Daoy (cell line): ENCODE measurements around the gene ZBP1. TPM values are rescaled to one million over a fixed set of nuclear protein-coding genes. Genes with fewer than 3 reads are reported as not detected.

Source experiments
- DNase-seq: peaks from one replicate; pipeline ENCODE4 v3.0.0-alpha.2; 2015; ENCODE audit warnings: low read depth
- total RNA-seq: library from RNA; depleted of rRNA; stranded (reverse); fragments of >200 nt; shearing (Covaris generic); gene quantifications from 2 replicates; pipeline ENCODE4 v1.2.3, GENCODE V29; 2014; rRNA removed

The ZBP1 gene
- total RNA-seq, 1 experiment from 2014 or later: 0.11 TPM

DNA sequence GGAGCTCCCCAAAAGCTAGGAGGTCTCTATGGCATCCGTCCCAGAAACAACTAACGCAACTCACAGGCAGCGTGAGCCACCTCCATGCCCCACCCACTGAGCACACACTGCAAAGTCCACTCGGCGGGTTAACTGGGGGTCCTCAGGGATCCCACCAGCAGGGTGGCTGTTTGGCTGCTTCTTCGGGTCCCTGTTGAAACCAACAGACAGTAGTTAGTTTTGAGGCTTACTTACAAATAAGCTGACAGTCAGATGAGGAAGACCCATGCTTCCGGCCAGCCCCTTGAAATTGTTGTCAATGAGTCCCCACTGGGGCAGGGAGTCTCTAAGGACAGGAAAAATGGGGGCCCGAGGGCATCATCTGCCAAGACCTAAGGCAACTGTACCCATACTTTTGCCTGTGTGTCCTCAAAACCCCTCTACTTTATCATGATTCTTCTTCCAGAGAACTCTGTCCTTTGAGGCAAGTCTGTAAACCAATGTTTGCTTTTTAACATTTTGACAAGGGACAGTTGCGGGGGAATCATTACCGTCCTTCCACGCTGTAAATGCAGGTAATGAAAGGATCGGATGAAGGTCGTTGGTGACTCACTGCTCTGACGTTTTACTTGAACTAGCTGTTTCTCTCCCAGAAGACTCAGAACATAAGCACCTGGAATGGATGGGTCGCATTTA is 61.5 kb downstream of the ZBP1 start:
- peak; percentile 16 for DNase-seq

DNA sequence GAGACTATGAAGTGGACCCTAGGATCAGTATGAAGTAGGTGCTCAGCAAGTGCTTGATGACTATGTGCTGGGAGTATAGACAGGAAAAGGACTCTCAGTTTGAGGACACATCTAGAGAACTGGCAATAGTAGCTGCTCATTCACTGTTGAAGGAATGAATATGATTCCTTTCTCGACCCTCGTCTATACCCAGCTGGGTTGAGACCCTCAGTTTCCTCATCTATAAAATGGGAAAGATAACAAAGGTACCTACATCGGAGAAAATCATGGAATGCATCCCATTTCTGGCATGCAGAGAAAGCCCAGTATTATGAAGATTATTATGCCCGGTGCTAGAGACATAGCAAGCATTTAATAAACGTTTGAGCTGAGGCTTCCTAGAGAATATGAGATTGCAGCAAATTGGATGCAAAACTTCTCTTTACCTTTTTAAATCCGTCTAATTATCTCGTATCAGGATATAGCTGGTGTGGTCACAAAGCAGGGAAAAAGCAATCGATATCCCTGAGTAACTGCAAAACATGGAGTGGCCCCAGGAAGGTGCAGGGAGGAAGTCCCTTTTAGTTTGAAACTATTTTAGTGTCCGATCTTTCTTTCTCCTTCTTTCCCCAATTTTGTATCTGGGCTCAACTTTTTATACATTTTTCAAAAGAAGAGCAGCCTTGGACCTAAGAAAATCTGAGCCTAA is 62.2 kb downstream of the ZBP1 start:
- no peak for DNase-seq

DNA sequence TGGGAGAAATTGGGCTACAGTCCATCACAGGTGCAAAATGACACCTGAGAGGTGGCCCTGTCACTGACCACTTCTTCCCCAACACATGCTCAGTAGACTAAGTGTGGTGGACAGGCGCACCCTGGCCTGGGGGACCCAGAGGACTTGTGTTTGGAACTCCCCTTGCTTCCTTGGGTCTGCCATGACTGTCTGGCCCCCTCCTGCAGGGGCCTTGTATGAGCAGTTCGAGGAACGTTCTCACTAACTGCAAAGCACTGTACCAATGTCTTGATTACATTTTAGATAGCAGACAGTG is 63.3 kb downstream of the ZBP1 start:
- no peak for DNase-seq

DNA sequence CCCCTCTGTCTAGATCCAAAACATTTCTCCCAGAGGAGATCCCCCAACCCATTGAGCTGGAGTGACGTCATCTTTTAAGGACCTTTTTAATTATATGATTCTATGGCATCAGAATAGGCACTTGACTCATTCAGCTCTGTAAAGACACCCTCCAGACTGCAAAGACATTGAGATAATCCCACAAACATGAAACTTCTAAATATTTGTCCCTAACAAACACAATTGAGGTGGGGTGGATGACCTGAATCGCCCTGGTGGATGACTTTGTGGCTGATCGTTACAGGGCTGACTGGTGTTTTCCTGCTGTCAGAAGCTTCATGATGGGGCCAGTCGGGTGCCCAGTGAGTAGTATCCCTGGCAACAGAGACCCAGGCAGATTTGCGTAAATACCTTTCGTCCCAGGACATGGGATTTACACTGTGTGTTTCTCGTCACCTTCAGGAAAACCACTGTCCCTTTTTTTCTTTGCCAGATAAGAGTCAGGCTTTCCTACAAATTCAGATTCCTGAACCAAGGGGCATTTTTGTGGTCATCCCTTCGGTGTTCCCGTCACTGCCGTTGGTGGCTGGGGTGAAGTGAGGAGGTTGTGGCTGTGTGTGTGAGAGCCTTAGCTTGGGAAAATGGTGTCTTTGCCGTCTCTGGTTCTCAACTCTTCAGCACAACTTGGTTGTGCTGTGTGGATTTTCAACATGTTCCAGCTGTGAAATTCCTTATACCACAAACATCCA is 64.6 kb downstream of the ZBP1 start:
- DNase-seq: peak; percentile 29

Other genes with a start within 250 kb of the ZBP1 start
- 14.6 and 15.7 TPM in 2 replicates for gene RBM38, start 229.0 kb downstream of the ZBP1 start, total RNA-seq
- gene CTCFL, start 95.3 kb downstream of the ZBP1 start, total RNA-seq: 0.06 TPM in 1 of 2 replicates, not detected in the other
- not detected in 2 replicates for gene PCK1, start 59.3 kb downstream of the ZBP1 start, total RNA-seq
- gene PMEPA1, start 89.6 kb upstream of the ZBP1 start, total RNA-seq: 11.0 and 12.2 TPM in 2 replicates